Neural cell (in vitro differentiated cells): ENCODE measurements around the gene VEPH1. TPM values are rescaled to one million over a fixed set of nuclear protein-coding genes. Genes with fewer than 3 reads are reported as not detected.

Source experiments
- H2AFZ ChIP-seq: fragments of 200-600, 300-800 bp; sonication (generic), shearing (Covaris generic); 2 replicates; pipeline ENCODE4 v1.6.0; 2014; ENCODE audit warnings: low read depth, mild to moderate bottlenecking, antibody characterized with exemption, low read length, moderate library complexity
- H3F3A ChIP-seq: fragments of 200-600 bp; shearing (Covaris generic); 2 replicates; pipeline ENCODE4 v1.6.1; 2016; ENCODE audit warnings: mild to moderate bottlenecking, moderate library complexity, mixed read lengths, antibody characterized with exemption, low read length; ENCODE audit not compliant: insufficient read depth, poor library complexity, severe bottlenecking
- H3K27ac ChIP-seq: fragments of 200-600, 300-800 bp; sonication (generic), shearing (Covaris generic); 2 replicates; pipeline ENCODE4 v1.5.1; 2014; ENCODE audit warnings: mild to moderate bottlenecking, low read length, moderate library complexity
- H3K27me3 ChIP-seq: fragments of 300-800, 200-600 bp; sonication (generic), shearing (Covaris generic); 2 replicates; pipeline ENCODE4 v1.6.0; 2014; ENCODE audit warnings: mild to moderate bottlenecking, low read depth, low read length, moderate library complexity; ENCODE audit not compliant: insufficient read depth
- H3K36me3 ChIP-seq: fragments of 300-800, 200-600 bp; sonication (generic), shearing (Covaris generic); 2 replicates; pipeline ENCODE4 v1.5.1; 2014; ENCODE audit warnings: mild to moderate bottlenecking, antibody characterized with exemption, low read length, moderate library complexity; ENCODE audit not compliant: insufficient read depth
- H3K4me2 ChIP-seq: fragments of 300-800, 200-600 bp; sonication (generic), shearing (Covaris generic); 2 replicates; pipeline ENCODE4 v1.6.0; 2014; ENCODE audit warnings: mild to moderate bottlenecking, low read length
- H3K4me3 ChIP-seq: fragments of 300-800, 200-600 bp; sonication (generic), shearing (Covaris generic); 2 replicates; pipeline ENCODE4 v1.5.1; 2014; ENCODE audit warnings: mild to moderate bottlenecking, low read length, moderate library complexity
- H3K79me2 ChIP-seq: fragments of 200-600 bp; shearing (Covaris generic); replicated peaks from 2 replicates; pipeline ENCODE4 v1.6.0; 2014; ENCODE audit warnings: mild to moderate bottlenecking, low read length, moderate library complexity; ENCODE audit not compliant: insufficient read depth
- H3K9ac ChIP-seq: fragments of 300-800, 200-600 bp; sonication (generic), shearing (Covaris generic); 2 replicates; pipeline ENCODE4 v1.6.1; 2016; ENCODE audit warnings: mild to moderate bottlenecking, low read length, mixed read lengths
- H3K9me2 ChIP-seq: fragments of 200-600 bp; shearing (Covaris generic); 2 replicates; pipeline ENCODE4 v1.6.1; 2016; ENCODE audit warnings: mild to moderate bottlenecking, low read length, mixed read lengths; ENCODE audit not compliant: insufficient read depth
- H3K9me3 ChIP-seq: fragments of 200-600, 300-800 bp; sonication (generic), shearing (Covaris generic); 2 replicates; pipeline ENCODE4 v1.6.1; 2016; ENCODE audit warnings: mild to moderate bottlenecking, mixed run types, low read length, moderate library complexity, mixed read lengths
- H4K20me1 ChIP-seq: fragments of 200-600 bp; shearing (Covaris generic); 2 replicates; pipeline ENCODE4 v1.6.1; 2016; ENCODE audit warnings: mild to moderate bottlenecking, mixed run types; ENCODE audit not compliant: insufficient read depth
- EP300 ChIP-seq: fragments of 450-650 bp; conservative IDR thresholded peaks from 2 replicates; pipeline ENCODE4 v1.6.1; 2014; ENCODE audit warnings: antibody characterized with exemption, mild to moderate bottlenecking, moderate library complexity; ENCODE audit not compliant: poor library complexity, severe bottlenecking
- EZH2 ChIP-seq: fragments of 200-600, 300-800 bp; shearing (Covaris generic), sonication (generic); IDR thresholded peaks from 2 replicates; pipeline ENCODE4 v1.6.1; 2014; ENCODE audit warnings: antibody characterized with exemption, low read length, borderline replicate concordance, mild to moderate bottlenecking; ENCODE audit not compliant: insufficient read depth, poor library complexity, severe bottlenecking
- MXI1 ChIP-seq: fragments of 450-650 bp; conservative IDR thresholded peaks from 2 replicates; pipeline ENCODE4 v1.6.1; 2014; ENCODE audit warnings: antibody characterized with exemption, mild to moderate bottlenecking; ENCODE audit not compliant: poor library complexity, severe bottlenecking
- POLR2AphosphoS5 ChIP-seq: IDR thresholded peaks from 2 replicates; pipeline ENCODE4 v1.6.1; 2012
- RAD21 ChIP-seq: fragments of 450-650 bp; conservative IDR thresholded peaks from 2 replicates; pipeline ENCODE4 v1.6.1; 2014; ENCODE audit warnings: antibody characterized with exemption, mild to moderate bottlenecking, moderate library complexity
- REST ChIP-seq: IDR thresholded peaks from 2 replicates; pipeline ENCODE4 v1.6.1; 2012; ENCODE audit warnings: borderline replicate concordance
- SMC3 ChIP-seq: fragments of 450-650 bp; conservative IDR thresholded peaks from 2 replicates; pipeline ENCODE4 v1.6.1; 2014; ENCODE audit warnings: antibody characterized with exemption, mild to moderate bottlenecking, moderate library complexity; ENCODE audit not compliant: poor library complexity
- TAF1 ChIP-seq: IDR thresholded peaks from 2 replicates; pipeline ENCODE4 v1.6.1; 2012; ENCODE audit warnings: low read depth
- polyA plus RNA-seq: library from polyadenylated mRNA; depleted of rRNA; stranded (reverse); fragments of >200 nt; gene quantifications from 2 replicates; pipeline ENCODE4 v1.2.3, GENCODE V29; 2014
- TF ChIP-seq, protein P1 (sequence below): fragments of 450-650 bp; IDR thresholded peaks from 2 replicates; pipeline ENCODE4 v1.5.1; 2014; ENCODE audit warnings: antibody characterized with exemption, mild to moderate bottlenecking, moderate library complexity; ENCODE audit not compliant: poor library complexity, severe bottlenecking

Gene VEPH1
- polyA plus RNA-seq, 1 donor from 2014 or later = 0.89 TPM

DNA sequence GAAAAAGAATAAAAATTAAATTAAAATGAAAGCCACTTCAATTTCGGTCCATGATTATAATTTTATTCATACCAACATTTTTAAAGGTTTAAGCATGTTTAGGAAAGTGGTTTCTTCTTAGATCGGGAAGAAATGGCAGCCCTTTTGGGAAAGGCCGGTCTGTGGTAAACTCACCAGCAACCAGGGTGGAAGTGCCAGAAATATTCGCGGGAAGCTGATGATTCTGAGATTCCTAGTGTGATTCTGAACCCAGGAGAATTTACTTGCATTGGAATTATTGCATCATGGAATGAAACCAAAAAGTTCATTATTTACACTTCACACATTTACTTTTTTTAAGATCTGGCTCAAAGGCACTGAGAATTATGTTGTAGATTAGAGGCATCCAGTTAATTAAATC is 246.1 kb downstream of the VEPH1 start:
- H3K36me3 ChIP-seq = no peaks in the 10 kb centered on the region
- no peak overlapping the region for H3K4me2 ChIP-seq
- no peaks in the 10 kb centered on the region for H3K27me3 ChIP-seq
- no peaks in the 10 kb centered on the region for H3K9me2 ChIP-seq
- TF ChIP-seq MXI1 (no peak), RAD21 (no peak), TAF1 (no peak), EP300 (no peak), SMC3 (no peak), EZH2 (no peak), REST (no peak), POLR2AphosphoS5 (no peak)
- TF ChIP-seq, protein P1, sequence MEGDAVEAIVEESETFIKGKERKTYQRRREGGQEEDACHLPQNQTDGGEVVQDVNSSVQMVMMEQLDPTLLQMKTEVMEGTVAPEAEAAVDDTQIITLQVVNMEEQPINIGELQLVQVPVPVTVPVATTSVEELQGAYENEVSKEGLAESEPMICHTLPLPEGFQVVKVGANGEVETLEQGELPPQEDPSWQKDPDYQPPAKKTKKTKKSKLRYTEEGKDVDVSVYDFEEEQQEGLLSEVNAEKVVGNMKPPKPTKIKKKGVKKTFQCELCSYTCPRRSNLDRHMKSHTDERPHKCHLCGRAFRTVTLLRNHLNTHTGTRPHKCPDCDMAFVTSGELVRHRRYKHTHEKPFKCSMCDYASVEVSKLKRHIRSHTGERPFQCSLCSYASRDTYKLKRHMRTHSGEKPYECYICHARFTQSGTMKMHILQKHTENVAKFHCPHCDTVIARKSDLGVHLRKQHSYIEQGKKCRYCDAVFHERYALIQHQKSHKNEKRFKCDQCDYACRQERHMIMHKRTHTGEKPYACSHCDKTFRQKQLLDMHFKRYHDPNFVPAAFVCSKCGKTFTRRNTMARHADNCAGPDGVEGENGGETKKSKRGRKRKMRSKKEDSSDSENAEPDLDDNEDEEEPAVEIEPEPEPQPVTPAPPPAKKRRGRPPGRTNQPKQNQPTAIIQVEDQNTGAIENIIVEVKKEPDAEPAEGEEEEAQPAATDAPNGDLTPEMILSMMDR = no peak
- no peak overlapping the region for H3K4me3 ChIP-seq
- no peak overlapping the region for H3K27ac ChIP-seq
- H3F3A ChIP-seq = no peaks in the 10 kb centered on the region
- H4K20me1 ChIP-seq = no peaks in the 10 kb centered on the region
- no peak overlapping the region for H3K9ac ChIP-seq
- H2AFZ ChIP-seq = no peak overlapping the region
- no peaks in the 10 kb centered on the region for H3K79me2 ChIP-seq
- H3K9me3 ChIP-seq = no peaks in the 10 kb centered on the region

DNA sequence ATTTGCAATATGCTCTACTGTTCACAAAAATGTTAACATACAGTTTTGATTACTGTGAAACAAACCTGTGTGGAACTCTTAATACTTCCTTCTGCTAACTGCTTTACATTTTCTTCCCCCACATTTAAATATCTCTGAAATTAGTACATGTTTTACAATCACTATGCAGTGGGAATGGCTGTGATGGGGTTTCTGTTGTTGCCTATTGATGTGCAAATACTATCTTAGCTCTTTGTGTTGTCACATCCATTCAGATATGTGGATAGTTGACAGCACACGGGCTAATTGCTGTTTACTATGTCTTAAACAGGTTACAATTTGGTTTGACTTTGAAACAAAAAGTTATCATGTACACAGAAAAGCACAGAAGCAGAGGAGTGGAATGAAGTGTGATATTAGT is 247.4 kb downstream of the VEPH1 start:
- Histone ChIP-seq H3K27me3 (no peaks in the 10 kb centered on the region), H3F3A (no peaks in the 10 kb centered on the region), H3K9ac (no peak overlapping the region), H3K36me3 (no peaks in the 10 kb centered on the region), H3K4me3 (no peak overlapping the region), H3K27ac (no peak overlapping the region), H4K20me1 (no peaks in the 10 kb centered on the region), H3K9me2 (no peaks in the 10 kb centered on the region), H3K9me3 (no peaks in the 10 kb centered on the region), H2AFZ (no peak overlapping the region), H3K4me2 (no peak overlapping the region), H3K79me2 (no peaks in the 10 kb centered on the region)
- TF ChIP-seq TAF1 = no peak
- TF ChIP-seq POLR2AphosphoS5 = no peak
- TF ChIP-seq, protein P1 = no peak
- no peak for TF ChIP-seq EP300
- no peak for TF ChIP-seq EZH2
- TF ChIP-seq SMC3 = no peak
- TF ChIP-seq RAD21 = no peak
- no peak for TF ChIP-seq MXI1
